ENCODE results near the gene SATB2. TPM values are rescaled to one million over a fixed set of nuclear protein-coding genes. Genes with fewer than 3 reads are reported as not detected.

SATB2 gene
- total RNA-seq, 1 experiment from 2014 or later: 11.2 TPM

- H3K4me1 Mint-ChIP-seq (ENCODE audit: low read depth, unreplicated experiment): no peaks in the 10 kb centered on the region
- H3K27ac Mint-ChIP-seq (ENCODE audit: unreplicated experiment): no peak overlapping the region
- no peaks in the 10 kb centered on the region for H3K9me3 Mint-ChIP-seq (ENCODE audit: low read depth, unreplicated experiment)
- no peak overlapping the region for H3K4me3 Mint-ChIP-seq (ENCODE audit: low read depth, unreplicated experiment)
- no peaks in the 10 kb centered on the region for H3K36me3 Mint-ChIP-seq (ENCODE audit: insufficient read depth, unreplicated experiment)
- CTCF ChIA-PET: no interaction called here
- TF ChIP-seq CTCF (IDR thresholded peaks at IDR 0.05; ENCODE audit: unreplicated experiment): no peak
- no peak for DNase-seq
- H3K27me3 Mint-ChIP-seq (ENCODE audit: unreplicated experiment): no peaks in the 10 kb centered on the region
- intact Hi-C loops (cut with micrococcal nuclease; ENCODE audit: unreplicated experiment): no loop called here
- no TSS peak for BruUV-seq (replicated peaks)
These were observed 50.3 kb downstream of the SATB2 start for GRCh38 chr2:199407421-199407820.

GRCh38 chr2:199405241-199405640, 52.5 kb downstream of the SATB2 start:
- DNase-seq: no peak
- no peaks in the 10 kb centered on the region for H3K36me3 Mint-ChIP-seq (ENCODE audit: insufficient read depth, unreplicated experiment)
- CTCF ChIA-PET: no interaction called here
- TF ChIP-seq CTCF (IDR thresholded peaks at IDR 0.05; ENCODE audit: unreplicated experiment): no peak
- H3K4me1 Mint-ChIP-seq (ENCODE audit: low read depth, unreplicated experiment): no peaks in the 10 kb centered on the region
- no peaks in the 10 kb centered on the region for H3K9me3 Mint-ChIP-seq (ENCODE audit: low read depth, unreplicated experiment)
- no peak overlapping the region for H3K27ac Mint-ChIP-seq (ENCODE audit: unreplicated experiment)
- intact Hi-C loops (cut with micrococcal nuclease; ENCODE audit: unreplicated experiment): no loop called here
- no TSS peak for BruUV-seq (replicated peaks)
- H3K4me3 Mint-ChIP-seq (ENCODE audit: low read depth, unreplicated experiment): no peak overlapping the region
- no peaks in the 10 kb centered on the region for H3K27me3 Mint-ChIP-seq (ENCODE audit: unreplicated experiment)

GRCh38 chr2:199404841-199405240, 52.9 kb downstream of the SATB2 start:
- Mint-ChIP-seq H3K4me3 (ENCODE audit: low read depth, unreplicated experiment) (no peak overlapping the region), H3K27ac (ENCODE audit: unreplicated experiment) (no peak overlapping the region), H3K4me1 (ENCODE audit: low read depth, unreplicated experiment) (no peaks in the 10 kb centered on the region), H3K36me3 (ENCODE audit: insufficient read depth, unreplicated experiment) (no peaks in the 10 kb centered on the region), H3K9me3 (ENCODE audit: low read depth, unreplicated experiment) (no peaks in the 10 kb centered on the region), H3K27me3 (ENCODE audit: unreplicated experiment) (no peaks in the 10 kb centered on the region)
- no TSS peak for BruUV-seq (replicated peaks)
- CTCF ChIA-PET: no interaction called here
- TF ChIP-seq CTCF (IDR thresholded peaks at IDR 0.05; ENCODE audit: unreplicated experiment): no peak
- intact Hi-C loops (cut with micrococcal nuclease; ENCODE audit: unreplicated experiment): no loop called here
- DNase-seq: no peak

GRCh38 chr2:199395311-199395710, 62.4 kb downstream of the SATB2 start:
- BruUV-seq (replicated peaks): no TSS peak

More at GRCh38 chr2:199395311-199395710, 62.4 kb downstream of the SATB2 start:
- Mint-ChIP-seq H3K27me3 (ENCODE audit: unreplicated experiment) (no peaks in the 10 kb centered on the region), H3K36me3 (ENCODE audit: insufficient read depth, unreplicated experiment) (no peaks in the 10 kb centered on the region), H3K4me3 (ENCODE audit: low read depth, unreplicated experiment) (no peak overlapping the region), H3K4me1 (ENCODE audit: low read depth, unreplicated experiment) (no peaks in the 10 kb centered on the region), H3K9me3 (ENCODE audit: low read depth, unreplicated experiment) (no peaks in the 10 kb centered on the region), H3K27ac (ENCODE audit: unreplicated experiment) (no peak overlapping the region)
- intact Hi-C loops (cut with micrococcal nuclease; ENCODE audit: unreplicated experiment): no loop called here
- CTCF ChIA-PET: no interaction called here
- TF ChIP-seq CTCF (IDR thresholded peaks at IDR 0.05; ENCODE audit: unreplicated experiment): no peak
- DNase-seq: no peak

Measured in Calu3 (cell line).